GM18873 (cell line): ENCODE data around the gene ITPR2.
A peak's percentile ranks its signal among the peaks of the same experiment; 100 is the strongest.

Experiments
- ATAC-seq: cut with Tn5 transposase; IDR thresholded peaks from one replicate; pipeline ENCODE4 v1.9.1; 2021; ENCODE audit warnings: mild to moderate bottlenecking, moderate library complexity, moderate number of reproducible peaks; ENCODE audit not compliant: unreplicated experiment, low FRiP score

Gene ITPR2

GRCh38 chr12:26383041-26383440, 450.0 kb downstream of the ITPR2 start:
- ATAC-seq: no peak

GRCh38 chr12:26380897-26381296, 452.1 kb downstream of the ITPR2 start:
- ATAC-seq: no peak

- no peak for ATAC-seq
Measured at GRCh38 chr12:26379777-26380467, 453.1 kb downstream of the ITPR2 start.

DNA sequence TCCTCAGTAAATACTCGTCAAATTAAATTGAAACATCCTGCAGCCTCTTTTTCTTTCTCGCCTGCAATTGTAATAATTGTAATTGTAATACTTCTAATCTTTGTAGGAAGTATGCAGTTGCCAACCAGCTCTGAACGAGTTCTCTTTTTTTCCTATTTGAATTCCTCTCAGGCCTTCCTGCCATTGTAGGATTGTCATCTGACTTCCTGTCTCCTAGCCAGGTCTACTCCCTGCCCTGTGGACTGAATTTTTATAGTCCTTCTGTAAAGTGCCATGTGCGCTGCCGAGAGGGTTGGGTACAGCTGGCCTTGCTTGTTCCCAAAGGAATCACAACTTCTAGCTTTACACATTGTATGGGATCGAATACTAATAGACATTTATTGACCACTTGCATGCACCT, 454.3 kb downstream of the ITPR2 start:
- no peak for ATAC-seq

- ATAC-seq: no peak
Measured at GRCh38 chr12:26374934-26375680, 457.9 kb downstream of the ITPR2 start.

GRCh38 chr12:26373606-26374495, 459.1 kb downstream of the ITPR2 start:
- ATAC-seq: no peak

GRCh38 chr12:26372866-26373265, 460.1 kb downstream of the ITPR2 start:
- no peak for ATAC-seq

GRCh38 chr12:26370098-26370497, 462.9 kb downstream of the ITPR2 start:
- no peak for ATAC-seq

GRCh38 chr12:26369588-26369987, 463.4 kb downstream of the ITPR2 start:
- ATAC-seq: no peak

DNA sequence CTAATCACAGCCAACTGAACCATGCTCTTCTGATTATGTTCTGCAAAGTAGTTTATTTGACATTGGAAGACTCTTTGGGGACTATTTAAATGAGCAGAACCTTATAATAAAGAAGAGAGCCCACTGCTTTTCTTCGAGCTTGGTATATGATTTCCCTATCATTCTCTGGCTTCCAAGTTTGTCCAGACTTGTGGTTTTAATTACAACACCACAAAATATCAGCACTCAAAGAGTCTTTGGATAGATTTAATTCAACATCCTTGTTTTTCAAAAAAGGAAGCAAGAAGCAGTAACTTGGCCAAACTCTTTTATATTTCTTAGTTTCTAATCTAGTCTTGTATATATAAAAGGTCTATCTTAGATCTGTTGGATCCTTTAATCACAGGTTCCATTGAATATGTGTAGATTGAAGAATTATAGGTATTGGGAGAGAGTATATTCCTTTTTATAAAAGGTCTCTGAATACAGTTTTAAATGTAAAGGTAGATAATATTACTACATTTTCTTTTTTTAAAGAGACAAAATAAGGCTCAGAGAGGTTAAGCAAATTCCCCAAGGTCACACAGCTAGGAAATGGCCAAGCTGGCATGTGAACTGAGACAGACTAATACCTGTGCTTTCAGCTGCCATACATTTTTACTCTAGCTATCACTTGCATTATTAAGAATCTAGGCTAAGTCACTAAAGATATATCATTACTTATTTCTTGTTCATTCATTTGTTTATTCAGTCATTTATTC, 464.8 kb downstream of the ITPR2 start:
- no peak for ATAC-seq

GRCh38 chr12:26361964-26362363, 471.0 kb downstream of the ITPR2 start:
- no peak for ATAC-seq

DNA sequence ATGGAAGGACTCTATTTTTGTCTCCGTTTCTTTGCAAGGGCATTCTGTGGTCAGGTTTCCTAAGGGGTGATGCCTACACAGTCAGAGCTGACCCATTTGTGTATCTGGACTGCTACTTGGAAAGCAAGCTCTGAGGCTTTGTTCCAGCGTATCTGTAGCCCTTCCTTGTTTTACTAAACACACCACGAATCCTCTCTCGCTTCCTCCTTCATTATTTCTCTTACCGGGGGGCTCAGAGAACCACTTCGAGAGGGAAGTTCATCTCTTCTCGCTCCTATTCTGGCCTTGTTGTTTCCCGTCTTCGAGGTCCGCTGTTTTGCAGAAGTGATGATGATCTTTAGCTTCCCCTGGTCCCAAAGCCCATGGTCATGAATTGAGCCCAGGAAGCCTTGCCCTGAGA, 472.9 kb downstream of the ITPR2 start:
- ATAC-seq: no peak

GRCh38 chr12:26359576-26359975, 473.4 kb downstream of the ITPR2 start:
- no peak for ATAC-seq

GRCh38 chr12:26358651-26359050, 474.3 kb downstream of the ITPR2 start:
- no peak for ATAC-seq

GRCh38 chr12:26347300-26347699, 485.7 kb downstream of the ITPR2 start:
- no peak for ATAC-seq

- no peak for ATAC-seq
Measured at GRCh38 chr12:26346736-26347135, 486.3 kb downstream of the ITPR2 start.

- ATAC-seq: no peak
Measured at GRCh38 chr12:26345471-26346003, 487.5 kb downstream of the ITPR2 start.

- no peak for ATAC-seq
Measured at GRCh38 chr12:26341491-26341890, 491.5 kb downstream of the ITPR2 start.

- ATAC-seq: peak; percentile 58
Measured at GRCh38 chr12:26340649-26341048, 492.3 kb downstream of the ITPR2 start.

DNA sequence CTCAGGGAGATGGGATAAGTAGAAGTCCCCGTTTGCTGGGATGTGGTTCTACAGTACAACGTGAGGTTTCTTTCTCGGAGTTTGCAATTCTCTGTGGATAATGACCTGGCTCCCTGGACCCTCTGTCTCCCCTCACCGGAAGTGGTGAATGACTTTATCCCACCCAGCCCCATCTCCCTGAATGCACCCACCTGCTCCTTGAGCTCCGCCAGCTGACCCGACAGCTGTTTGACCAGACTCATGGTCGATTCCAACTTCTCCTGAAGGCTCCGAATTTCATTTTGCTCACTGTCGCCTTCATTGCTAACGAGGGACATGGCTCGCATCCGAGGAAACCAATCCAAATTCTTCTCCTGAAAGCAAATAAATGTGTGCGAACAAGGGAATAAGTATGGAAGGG, 493.0 kb downstream of the ITPR2 start:
- ATAC-seq: no peak
